LoVo (cell line): ENCODE results near the gene RAB2B.

Source experiments
- DNase-seq: peaks from one replicate; pipeline ENCODE4 v3.0.0-alpha.2; 2016; ENCODE audit warnings: low spot score

Gene RAB2B

GRCh38 chr14:21476925-21477681 lies at the start of gene RAB2B, which contains the start of gene TOX4:
TSS of gene RAB2B (minus strand) at chr14:21476959. CDS start at chr14:21476872, 87 bp downstream.
TSS of gene TOX4 (plus strand) at chr14:21477195. CDS start at chr14:21477279, 84 bp downstream.
- peak; percentile 97 for DNase-seq

- no peak for DNase-seq
Observed at GRCh38 chr14:21525962-21526671, 49.4 kb upstream of the RAB2B start, which contains the start of gene SALL2. TSS of gene SALL2 (minus strand) at chr14:21526346. CDS start at chr14:21526127, 219 bp downstream.

- no peak for DNase-seq
Observed at GRCh38 chr14:21525571-21525961, 48.8 kb upstream of the RAB2B start.

GRCh38 chr14:21524575-21525490 lies 48.1 kb upstream of the RAB2B start:
- DNase-seq = no peak

- DNase-seq = no peak
Observed at GRCh38 chr14:21523203-21523602, 46.4 kb upstream of the RAB2B start.

- no peak for DNase-seq
Observed at GRCh38 chr14:21521501-21521900, 44.7 kb upstream of the RAB2B start.

GRCh38 chr14:21520767-21521166 lies 44.0 kb upstream of the RAB2B start:
- DNase-seq = no peak

GRCh38 chr14:21518725-21519124 lies 42.0 kb upstream of the RAB2B start:
- DNase-seq = no peak

GRCh38 chr14:21514341-21514740 lies 37.6 kb upstream of the RAB2B start:
- no peak for DNase-seq

GRCh38 chr14:21510735-21511657 lies 34.2 kb upstream of the RAB2B start, which contains the start of gene METTL3:
TSS of gene METTL3 (minus strand) at chr14:21511340. CDS start at chr14:21511223, 117 bp downstream.
- DNase-seq = peak; percentile 99

GRCh38 chr14:21509432-21510143 lies 32.8 kb upstream of the RAB2B start:
- no peak for DNase-seq

GRCh38 chr14:21506557-21506956 lies 29.8 kb upstream of the RAB2B start:
- DNase-seq = no peak

- DNase-seq = no peak
Observed at GRCh38 chr14:21505012-21505553, 28.3 kb upstream of the RAB2B start.

- no peak for DNase-seq
Observed at GRCh38 chr14:21503376-21503775, 26.6 kb upstream of the RAB2B start.

- DNase-seq = no peak
Observed at GRCh38 chr14:21501568-21501967, 24.8 kb upstream of the RAB2B start.

GRCh38 chr14:21498540-21499526 lies 22.1 kb upstream of the RAB2B start:
- peak; percentile 20 for DNase-seq

GRCh38 chr14:21496453-21496852 lies 19.7 kb upstream of the RAB2B start:
- DNase-seq = no peak

- DNase-seq = no peak
Observed at GRCh38 chr14:21494902-21495762, 18.4 kb upstream of the RAB2B start.
